HL-60 (cell line): Measurements from ENCODE around the gene SLC16A7.

Experiments
- CTCF ChIP-seq: IDR thresholded peaks from one replicate; pipeline ENCODE4 v1.5.1; 2011; ENCODE audit warnings: low read length, control low read depth, inconsistent platforms; ENCODE audit not compliant: insufficient read depth
- GABPA ChIP-seq: IDR thresholded peaks from 2 replicates; pipeline ENCODE4 v1.6.1; 2012; ENCODE audit warnings: low read depth
- POLR2AphosphoS5 ChIP-seq: IDR thresholded peaks from 2 replicates; pipeline ENCODE4 v1.6.1; 2012; ENCODE audit warnings: low read depth
- REST ChIP-seq: IDR thresholded peaks from 2 replicates; pipeline ENCODE4 v1.6.1; 2012; ENCODE audit warnings: low read depth; ENCODE audit not compliant: insufficient replicate concordance
- SPI1 ChIP-seq: IDR thresholded peaks from 2 replicates; pipeline ENCODE4 v1.6.1; 2012; ENCODE audit warnings: low read depth, mild to moderate bottlenecking, borderline replicate concordance

DNA sequence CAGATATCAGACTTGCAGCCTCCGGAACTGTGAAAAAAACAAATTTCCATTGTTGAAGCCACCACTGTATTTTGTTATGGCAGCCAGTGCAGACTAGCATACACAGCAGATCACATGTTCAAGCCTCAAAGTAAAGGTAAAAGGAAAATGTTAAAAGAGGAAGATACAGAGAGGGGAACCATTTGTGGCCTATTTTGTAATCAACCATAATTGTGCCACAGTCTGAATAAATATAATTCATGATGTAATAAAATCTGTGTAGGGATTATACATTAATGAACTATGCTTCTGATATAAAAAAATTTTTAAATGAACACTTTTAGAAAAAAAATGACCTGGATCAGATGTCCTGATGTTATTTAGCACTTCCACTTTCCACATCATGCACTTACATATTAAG is 79.6 kb downstream of the SLC16A7 start:
- TF ChIP-seq CTCF (no peak), POLR2AphosphoS5 (no peak), GABPA (no peak), SPI1 (peak; percentile 36; the same call in 1 of the 2 replicates), REST (no peak)
